ENCODE results near the gene LDHAL6A.
A peak's percentile ranks its signal among the peaks of the same experiment; 100 is the strongest.

Gene LDHAL6A

DNA sequence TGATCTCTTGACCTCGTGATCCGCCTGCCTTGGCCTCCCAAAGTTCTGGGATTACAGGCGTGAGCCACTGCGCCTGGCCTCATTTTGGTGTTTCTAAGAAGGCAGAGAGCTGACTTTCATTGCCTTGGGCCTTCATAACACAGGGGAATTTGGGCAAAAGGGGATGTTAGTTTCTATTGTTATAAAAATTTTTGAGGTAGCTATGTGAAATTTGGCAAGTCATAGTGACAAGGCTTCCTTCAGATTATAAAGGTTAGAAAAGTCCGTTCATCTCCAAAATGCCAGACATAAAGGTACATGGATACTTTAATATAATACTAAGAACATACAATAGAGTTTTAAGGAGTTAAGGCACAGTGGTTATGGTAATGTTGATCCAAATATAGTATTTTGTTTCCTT is 26.3 kb upstream of the LDHAL6A start:
- DNase-seq = peak in 2 of 3 donors; percentile 62 to 70
- H3K27ac ChIP-seq (ENCODE audit: insufficient read depth in 1 of 2, low read depth in 1 of 2, low read length in 2 of 2, poor library complexity in 1 of 2, severe bottlenecking in 2 of 2) = no peak overlapping the region
- no peaks in the 10 kb centered on the region for H3K9me3 ChIP-seq (ENCODE audit: control extremely low read depth in 1 of 5, control insufficient read depth in 4 of 5, insufficient read depth in 2 of 5, low read depth in 1 of 5, low read length in 4 of 5)
- H3K36me3 ChIP-seq (ENCODE audit: control insufficient read depth in 4 of 4, insufficient read depth in 4 of 4, low read length in 3 of 4) = no peaks in the 10 kb centered on the region
- 93% methylated on average over 3 of the region's 5 CpGs for WGBS (ENCODE audit: insufficient coverage)
- H3K4me3 ChIP-seq (ENCODE audit: control insufficient read depth in 1 of 7, extremely low read depth in 1 of 7, insufficient read depth in 4 of 7, low read depth in 2 of 7, low read length in 6 of 7) = no peak overlapping the region
- H3K27me3 ChIP-seq (replicated peaks in 2 of 5; ENCODE audit: control insufficient read depth in 4 of 5, insufficient read depth in 5 of 5, low read length in 4 of 5) = no peaks in the 10 kb centered on the region
- ChIA-PET CTCF (no interaction called here), POLR2A (no interaction called here)
- peaks cover 0 to 2% (median 0%) of the 10 kb centered on the region in 4 experiments for H3K4me1 ChIP-seq (ENCODE audit: control extremely low read depth in 1 of 4, control insufficient read depth in 4 of 4, insufficient read depth in 4 of 4, low read length in 3 of 4)

GRCh38 chr11:18438691-18439090 is 17.0 kb upstream of the LDHAL6A start:
- Histone ChIP-seq H3K36me3 (ENCODE audit: control insufficient read depth in 4 of 4, insufficient read depth in 4 of 4, low read length in 3 of 4) (no peaks in the 10 kb centered on the region), H3K27me3 (replicated peaks in 2 of 5; ENCODE audit: control insufficient read depth in 4 of 5, insufficient read depth in 5 of 5, low read length in 4 of 5) (no peaks in the 10 kb centered on the region), H3K27ac (ENCODE audit: insufficient read depth in 1 of 2, low read depth in 1 of 2, low read length in 2 of 2, poor library complexity in 1 of 2, severe bottlenecking in 2 of 2) (no peak overlapping the region), H3K9me3 (ENCODE audit: control extremely low read depth in 1 of 5, control insufficient read depth in 4 of 5, insufficient read depth in 2 of 5, low read depth in 1 of 5, low read length in 4 of 5) (peaks cover 0 to 4% (median 0%) of the 10 kb centered on the region in 5 experiments), H3K4me1 (ENCODE audit: control extremely low read depth in 1 of 4, control insufficient read depth in 4 of 4, insufficient read depth in 4 of 4, low read length in 3 of 4) (peaks cover 0 to 4% (median 2%) of the 10 kb centered on the region in 4 experiments), H3K4me3 (ENCODE audit: control insufficient read depth in 1 of 7, extremely low read depth in 1 of 7, insufficient read depth in 4 of 7, low read depth in 2 of 7, low read length in 6 of 7) (no peak overlapping the region)
- no peak for DNase-seq
- no CpG with 5 or more reads among the region's 2 CpGs for WGBS (ENCODE audit: insufficient coverage)
- ChIA-PET CTCF (interaction anchor here (1.0 kb wide), 1 partner anchor 13 kb away, joined by 3 read pairs; no protein-coding TSS in a partner anchor), POLR2A (no interaction called here)

GRCh38 chr11:18449251-18449650 is 6.4 kb upstream of the LDHAL6A start:
- ChIA-PET CTCF (interaction anchor here (0.6 to 0.7 kb wide), 2 partner anchors 18 to 87 kb away, joined by 3 read pairs; no protein-coding TSS in a partner anchor), POLR2A (no interaction called here)
- no peak overlapping the region for H3K27ac ChIP-seq (ENCODE audit: insufficient read depth in 1 of 2, low read depth in 1 of 2, low read length in 2 of 2, poor library complexity in 1 of 2, severe bottlenecking in 2 of 2)
- no peak overlapping the region for H3K4me3 ChIP-seq (ENCODE audit: control insufficient read depth in 1 of 7, extremely low read depth in 1 of 7, insufficient read depth in 4 of 7, low read depth in 2 of 7, low read length in 6 of 7)
- H3K4me1 ChIP-seq (ENCODE audit: control extremely low read depth in 1 of 4, control insufficient read depth in 4 of 4, insufficient read depth in 4 of 4, low read length in 3 of 4) = peaks cover 0 to 3% (median 0%) of the 10 kb centered on the region in 4 experiments
- H3K36me3 ChIP-seq (ENCODE audit: control insufficient read depth in 4 of 4, insufficient read depth in 4 of 4, low read length in 3 of 4) = no peaks in the 10 kb centered on the region
- peak in 2 of 3 donors; percentile 11 to 15 for DNase-seq
- H3K9me3 ChIP-seq (ENCODE audit: control extremely low read depth in 1 of 5, control insufficient read depth in 4 of 5, insufficient read depth in 2 of 5, low read depth in 1 of 5, low read length in 4 of 5) = no peaks in the 10 kb centered on the region
- 100% methylated on average over 2 of the region's 3 CpGs for WGBS (ENCODE audit: insufficient coverage)
- no peaks in the 10 kb centered on the region for H3K27me3 ChIP-seq (replicated peaks in 2 of 5; ENCODE audit: control insufficient read depth in 4 of 5, insufficient read depth in 5 of 5, low read length in 4 of 5)

GRCh38 chr11:18452927-18453326 is 2.7 kb upstream of the LDHAL6A start:
- H3K4me1 ChIP-seq (ENCODE audit: control extremely low read depth in 1 of 4, control insufficient read depth in 4 of 4, insufficient read depth in 4 of 4, low read length in 3 of 4) = peaks cover 0 to 3% (median 0%) of the 10 kb centered on the region in 4 experiments
- WGBS (ENCODE audit: insufficient coverage) = 100% methylated on average over 1 of the region's 2 CpGs
- POLR2A ChIA-PET = no interaction called here
- CTCF ChIA-PET = interaction anchor here (1.0 to 1.1 kb wide), 2 partner anchors 9 to 13 kb away, joined by 3 read pairs; no protein-coding TSS in a partner anchor
- peaks cover 0 to 3% (median 0%) of the 10 kb centered on the region in 5 experiments for H3K27me3 ChIP-seq (replicated peaks in 2 of 5; ENCODE audit: control insufficient read depth in 4 of 5, insufficient read depth in 5 of 5, low read length in 4 of 5)
- H3K36me3 ChIP-seq (ENCODE audit: control insufficient read depth in 4 of 4, insufficient read depth in 4 of 4, low read length in 3 of 4) = no peaks in the 10 kb centered on the region
- DNase-seq = no peak
- no peak overlapping the region for H3K27ac ChIP-seq (ENCODE audit: insufficient read depth in 1 of 2, low read depth in 1 of 2, low read length in 2 of 2, poor library complexity in 1 of 2, severe bottlenecking in 2 of 2)
- no peak overlapping the region for H3K4me3 ChIP-seq (ENCODE audit: control insufficient read depth in 1 of 7, extremely low read depth in 1 of 7, insufficient read depth in 4 of 7, low read depth in 2 of 7, low read length in 6 of 7)
- H3K9me3 ChIP-seq (ENCODE audit: control extremely low read depth in 1 of 5, control insufficient read depth in 4 of 5, insufficient read depth in 2 of 5, low read depth in 1 of 5, low read length in 4 of 5) = no peaks in the 10 kb centered on the region

- H3K4me1 ChIP-seq (ENCODE audit: control extremely low read depth in 1 of 4, control insufficient read depth in 4 of 4, insufficient read depth in 4 of 4, low read length in 3 of 4) = no peaks in the 10 kb centered on the region
- ChIA-PET POLR2A (no interaction called here), CTCF (interaction anchor here (1.0 kb wide), 2 partner anchors 48 to 83 kb away, joined by 3 read pairs; no protein-coding TSS in a partner anchor)
- H3K4me3 ChIP-seq (ENCODE audit: control insufficient read depth in 1 of 7, extremely low read depth in 1 of 7, insufficient read depth in 4 of 7, low read depth in 2 of 7, low read length in 6 of 7) = no peak overlapping the region
- no peaks in the 10 kb centered on the region for H3K36me3 ChIP-seq (ENCODE audit: control insufficient read depth in 4 of 4, insufficient read depth in 4 of 4, low read length in 3 of 4)
- H3K27ac ChIP-seq (ENCODE audit: insufficient read depth in 1 of 2, low read depth in 1 of 2, low read length in 2 of 2, poor library complexity in 1 of 2, severe bottlenecking in 2 of 2) = no peak overlapping the region
- WGBS (ENCODE audit: insufficient coverage) = 92% methylated on average over 2 of the region's 3 CpGs
- peaks cover 0 to 3% (median 0%) of the 10 kb centered on the region in 5 experiments for H3K27me3 ChIP-seq (replicated peaks in 2 of 5; ENCODE audit: control insufficient read depth in 4 of 5, insufficient read depth in 5 of 5, low read length in 4 of 5)
- no peak for DNase-seq
- no peaks in the 10 kb centered on the region for H3K9me3 ChIP-seq (ENCODE audit: control extremely low read depth in 1 of 5, control insufficient read depth in 4 of 5, insufficient read depth in 2 of 5, low read depth in 1 of 5, low read length in 4 of 5)
Measured at GRCh38 chr11:18457450-18457849, 1.8 kb downstream of the LDHAL6A start.

GRCh38 chr11:18459634-18460033 is 4.0 kb downstream of the LDHAL6A start:
- Histone ChIP-seq H3K4me3 (ENCODE audit: control insufficient read depth in 1 of 7, extremely low read depth in 1 of 7, insufficient read depth in 4 of 7, low read depth in 2 of 7, low read length in 6 of 7) (no peak overlapping the region), H3K27me3 (replicated peaks in 2 of 5; ENCODE audit: control insufficient read depth in 4 of 5, insufficient read depth in 5 of 5, low read length in 4 of 5) (peaks cover 0 to 3% (median 0%) of the 10 kb centered on the region in 5 experiments), H3K9me3 (ENCODE audit: control extremely low read depth in 1 of 5, control insufficient read depth in 4 of 5, insufficient read depth in 2 of 5, low read depth in 1 of 5, low read length in 4 of 5) (no peaks in the 10 kb centered on the region), H3K36me3 (ENCODE audit: control insufficient read depth in 4 of 4, insufficient read depth in 4 of 4, low read length in 3 of 4) (no peaks in the 10 kb centered on the region), H3K27ac (ENCODE audit: insufficient read depth in 1 of 2, low read depth in 1 of 2, low read length in 2 of 2, poor library complexity in 1 of 2, severe bottlenecking in 2 of 2) (no peak overlapping the region), H3K4me1 (ENCODE audit: control extremely low read depth in 1 of 4, control insufficient read depth in 4 of 4, insufficient read depth in 4 of 4, low read length in 3 of 4) (no peaks in the 10 kb centered on the region)
- ChIA-PET CTCF (no interaction called here), POLR2A (no interaction called here)
- no peak for DNase-seq
- no CpG with 5 or more reads among the region's 4 CpGs for WGBS (ENCODE audit: insufficient coverage)

- ChIA-PET CTCF (no interaction called here), POLR2A (no interaction called here)
- Histone ChIP-seq H3K9me3 (ENCODE audit: control extremely low read depth in 1 of 5, control insufficient read depth in 4 of 5, insufficient read depth in 2 of 5, low read depth in 1 of 5, low read length in 4 of 5) (no peaks in the 10 kb centered on the region), H3K27me3 (replicated peaks in 2 of 5; ENCODE audit: control insufficient read depth in 4 of 5, insufficient read depth in 5 of 5, low read length in 4 of 5) (no peaks in the 10 kb centered on the region), H3K36me3 (ENCODE audit: control insufficient read depth in 4 of 4, insufficient read depth in 4 of 4, low read length in 3 of 4) (peaks cover 0 to 3% (median 0%) of the 10 kb centered on the region in 4 experiments), H3K4me1 (ENCODE audit: control extremely low read depth in 1 of 4, control insufficient read depth in 4 of 4, insufficient read depth in 4 of 4, low read length in 3 of 4) (no peaks in the 10 kb centered on the region), H3K27ac (ENCODE audit: insufficient read depth in 1 of 2, low read depth in 1 of 2, low read length in 2 of 2, poor library complexity in 1 of 2, severe bottlenecking in 2 of 2) (no peak overlapping the region), H3K4me3 (ENCODE audit: control insufficient read depth in 1 of 7, extremely low read depth in 1 of 7, insufficient read depth in 4 of 7, low read depth in 2 of 7, low read length in 6 of 7) (no peak overlapping the region)
- DNase-seq = no peak
- WGBS (ENCODE audit: insufficient coverage) = 100% methylated on average over 3 of the region's 6 CpGs
Measured at GRCh38 chr11:18461909-18462308, 6.3 kb downstream of the LDHAL6A start.

Measured in common myeloid progenitor, CD34-positive (primary cell).